ENCODE results near the gene PGAP2.

The PGAP2 gene

GRCh38 chr11:3825473-3826154, 17.3 kb downstream of the PGAP2 start:
- no peak for TF ChIP-seq CTCF (IDR thresholded peaks at IDR 0.05; ENCODE audit: low read length, missing control alignments)
- no peak overlapping the region for H3K4me3 ChIP-seq (replicated peaks; ENCODE audit: low read depth, low read length)
- DNase-seq (ENCODE audit: low read depth) = no peak

- DNase-seq (ENCODE audit: low read depth) = no peak
- TF ChIP-seq CTCF (IDR thresholded peaks at IDR 0.05; ENCODE audit: low read length, missing control alignments) = no peak
- H3K4me3 ChIP-seq (replicated peaks; ENCODE audit: low read depth, low read length) = no peak overlapping the region
Observed at GRCh38 chr11:3826721-3827120, 18.4 kb downstream of the PGAP2 start.

GRCh38 chr11:3827434-3828186, 19.2 kb downstream of the PGAP2 start:
- no peak for DNase-seq (ENCODE audit: low read depth)
- no peak overlapping the region for H3K4me3 ChIP-seq (replicated peaks; ENCODE audit: low read depth, low read length)
- TF ChIP-seq CTCF (IDR thresholded peaks at IDR 0.05; ENCODE audit: low read length, missing control alignments) = no peak

DNA sequence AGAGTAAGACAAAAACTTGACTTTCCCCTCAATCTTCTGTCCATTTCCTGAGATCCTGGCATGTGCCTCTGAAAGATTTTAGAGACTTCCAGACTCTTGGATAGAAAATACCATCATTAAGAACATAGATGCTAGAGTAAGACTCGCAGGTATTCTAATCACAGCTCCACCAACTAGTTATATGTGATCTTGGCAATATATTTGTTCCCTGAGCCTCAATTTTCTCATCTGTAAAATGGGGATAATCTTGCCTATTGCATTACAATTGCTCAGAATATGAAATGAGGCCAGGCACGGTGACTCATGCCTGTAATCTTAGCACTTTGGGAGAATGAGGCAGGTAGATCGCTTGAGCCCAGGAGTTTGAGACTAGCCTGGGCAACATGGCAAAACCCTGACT, 21.7 kb downstream of the PGAP2 start:
- no peak overlapping the region for H3K4me3 ChIP-seq (replicated peaks; ENCODE audit: low read depth, low read length)
- no peak for TF ChIP-seq CTCF (IDR thresholded peaks at IDR 0.05; ENCODE audit: low read length, missing control alignments)

DNA sequence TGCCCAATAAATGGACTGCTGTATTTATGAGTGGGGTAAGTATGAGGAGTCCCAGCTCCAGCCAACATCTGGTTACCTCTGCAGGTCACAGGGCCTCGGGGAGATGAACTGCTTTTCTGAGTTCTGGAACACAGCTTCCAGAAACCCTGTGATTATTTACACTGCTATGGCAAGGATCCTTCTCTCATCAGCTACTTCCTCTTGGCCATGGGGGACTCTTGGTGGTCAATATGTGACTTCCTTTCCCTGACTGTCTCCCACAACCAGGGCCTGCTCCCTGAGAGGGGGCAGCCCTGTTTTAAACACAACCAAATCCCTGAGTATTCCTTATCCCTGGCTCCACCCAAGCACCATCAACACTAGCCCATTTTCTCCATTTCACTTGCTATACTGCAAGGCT, 22.4 kb downstream of the PGAP2 start:
- TF ChIP-seq CTCF (IDR thresholded peaks at IDR 0.05; ENCODE audit: low read length, missing control alignments) = no peak
- DNase-seq (ENCODE audit: low read depth) = no peak
- no peak overlapping the region for H3K4me3 ChIP-seq (replicated peaks; ENCODE audit: low read depth, low read length)

More for the DNA sequence above, 21.7 kb downstream of the PGAP2 start:
- DNase-seq (ENCODE audit: low read depth) = no peak

DNA sequence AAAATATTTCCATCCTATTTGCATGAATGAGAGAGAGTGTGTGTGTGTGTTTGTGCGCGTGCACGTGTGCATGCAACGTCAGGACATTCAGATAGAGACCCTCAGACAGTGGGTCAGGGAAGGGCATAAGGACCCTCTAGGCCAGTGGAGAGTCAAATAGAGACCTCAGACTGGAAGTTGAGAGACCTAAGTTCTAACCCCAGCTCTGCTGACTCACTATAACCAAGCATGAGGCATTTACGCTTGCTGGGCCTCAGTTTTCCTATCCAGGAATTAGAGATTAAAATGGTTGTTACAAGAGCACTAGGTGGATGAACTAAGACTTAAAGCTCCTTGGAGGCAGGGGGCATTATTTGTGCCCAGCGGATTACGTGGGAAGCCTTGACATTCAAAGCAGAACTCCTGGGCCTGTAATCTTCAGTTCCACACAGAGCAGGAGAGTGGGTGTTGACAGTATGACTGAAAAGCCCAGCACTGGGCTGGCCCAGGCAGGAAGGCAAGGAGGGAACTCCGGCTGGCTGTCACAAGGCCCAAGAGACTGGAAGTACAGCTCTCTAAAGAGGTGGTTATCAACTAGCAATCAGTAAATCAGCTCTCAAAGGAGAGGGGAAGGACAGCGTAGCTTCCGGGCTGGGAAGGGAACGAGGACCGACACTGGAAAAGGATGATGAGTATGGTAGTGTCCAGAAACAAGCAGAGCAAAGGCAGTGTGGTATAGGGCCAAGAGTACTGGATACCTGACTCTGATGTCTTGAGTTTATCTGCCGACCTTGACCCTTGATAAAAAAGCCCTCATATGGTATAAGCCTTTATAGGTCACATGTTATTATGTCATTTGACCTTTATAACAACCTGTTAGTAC, 23.2 kb downstream of the PGAP2 start:
- TF ChIP-seq CTCF (IDR thresholded peaks at IDR 0.05; ENCODE audit: low read length, missing control alignments) = no peak
- H3K4me3 ChIP-seq (replicated peaks; ENCODE audit: low read depth, low read length) = no peak overlapping the region
- DNase-seq (ENCODE audit: low read depth) = no peak

Data from fibroblast of pulmonary artery (primary cell).